Heart left ventricle (tissue), 16 donors: Measurements from ENCODE around the gene SOST. TPM values are rescaled to one million over a fixed set of nuclear protein-coding genes. Genes with fewer than 3 reads are reported as not detected.

Experiments used
- ATAC-seq, 4 donors: fragments of 200-7000 bp; cut with Tn5 transposase; one replicate each; pipeline ENCODE4 v1.9.1; 2020 to 2022; ENCODE audit warnings: moderate library complexity in 4 of 4, mild to moderate bottlenecking in 3 of 4, moderate number of reproducible peaks in 1 of 4
- DNase-seq, 5 donors: peaks; one replicate each; pipeline ENCODE4 v3.0.0-alpha.2; 2020
- H3K27ac ChIP-seq, 12 donors: fragments of 200-600 bp; sonication (generic) in 4 of 12; one replicate each; pipeline versions ENCODE4 v1.5.0 to v1.8.0; 2016 to 2022; ENCODE audit warnings: mild to moderate bottlenecking in 2 of 12
- H3K27me3 ChIP-seq, 9 donors: fragments of 200-600 bp; sonication (generic) in 2 of 9; one replicate each; pipeline versions ENCODE4 v1.5.1 to v1.8.0; 2016 to 2022; ENCODE audit warnings: mild to moderate bottlenecking in 3 of 9
- H3K36me3 ChIP-seq, 9 donors: fragments of 200-600 bp; sonication (generic) in 2 of 9; one replicate each; pipeline versions ENCODE4 v1.5.0 to v1.8.0; 2018 to 2022; ENCODE audit warnings: mild to moderate bottlenecking in 2 of 9
- H3K4me1 ChIP-seq, 12 donors: fragments of 200-600 bp; sonication (generic) in 4 of 12; one replicate each; pipeline versions ENCODE4 v1.5.0 to v1.8.0; 2016 to 2022; ENCODE audit warnings: mild to moderate bottlenecking in 3 of 12
- H3K4me3 ChIP-seq, 12 donors: fragments of 200-600 bp; sonication (generic) in 4 of 12; one replicate each; pipeline versions ENCODE4 v1.5.0 to v1.8.0; 2017 to 2022; ENCODE audit warnings: mild to moderate bottlenecking in 9 of 12, moderate library complexity in 4 of 12
- H3K9me3 ChIP-seq, 12 donors: fragments of 200-600 bp; sonication (generic) in 4 of 12; one replicate each; pipeline versions ENCODE4 v1.5.0 to v1.8.0; 2016 to 2022; ENCODE audit warnings: mild to moderate bottlenecking in 1 of 12
- POLR2A ChIP-seq, 2 donors: fragments of 450-650 bp; IDR thresholded peaks; one replicate each; pipeline ENCODE4 v1.6.1; 2017; ENCODE audit warnings: antibody characterized with exemption in 2 of 2, mild to moderate bottlenecking in 2 of 2, moderate library complexity in 2 of 2
- WGBS, 4 donors: extraction: QIAGEN DNeasy Blood & Tissue Kit in 2 of 4; methylation state at CpG; one replicate each; pipeline versions ENCODE4 v1.1.5 to v1.1.7; 2013 to 2018; 5-methylcytosine and 5-hydroxymethylcytosine counted together
- intact Hi-C, 10 donors: fragments of 100-400 bp; cut with DNase I; formaldehyde crosslinking; loops; one replicate each; pipeline versions ENCODE4 v1.11.1 to v1.14.2; 2022
- polyA plus RNA-seq, 2 donors: library from polyadenylated mRNA; stranded (reverse); fragments of 200-250 nt; gene quantifications; one replicate each; pipeline ENCODE4 v1.2.3, GENCODE V29; 2013
- total RNA-seq, 9 donors: library from RNA; depleted of rRNA in 2 of 9; stranded (reverse); fragments of >200 nt in 2 of 9; fragmentation: NEBNext Ultra II Directional in 3 of 9; extraction: Animal tissue kit (Norgen Biotek cat#: 25700) in 3 of 9; gene quantifications; one replicate each; pipeline versions ENCODE4 v1.1.0 to v1.2.4, GENCODE V29; 2016 to 2023
- TF ChIP-seq, protein P1 (sequence below), 12 donors: fragments of 200-600 bp; sonication (generic) in 4 of 12; IDR thresholded peaks; one replicate each; pipeline versions ENCODE4 v1.5.0 to v1.8.0; 2018 to 2022; ENCODE audit warnings: antibody characterized with exemption in 12 of 12, mild to moderate bottlenecking in 5 of 12
- donor health status: ischemic (EF 13 %, LVEDD 7.1; RV severe dilation, severe dysfunction).
- donor health status: healthy with polysubstance abuse.
- donor health status: DM: no; HTN: yes; CAD: no.
- donor health status: DM: no; HTN: no; CAD: no.
- donor health status: ischemic (EF 25% LVEDD 6.9; RV normal size, moderate dysfunction).
- donor health status: ischemic (EF 25% LVEDD 5.7; RV mildly dilated, moderate dysfunction).
- donor health status: healthy.
- donor health status: DM: yes; HTN: yes; CAD: no.
- donor health status: ischemic (EF 35%, LVEDD 5.7; RV mildly dilated, moderate dysfunction).
- donor health status: nonischemic (EF 11% LVEDD 7.7; RV severe dilation, severe dysfunction).
- donor health status: DM: yes; HTN: yes; CAD: no.
- donor health status: PGD.
- donor health status: ischemic (EF 29% LVEDD 5.4; RV normal size, mild dysfunction).
- donor health status: nonischemic (EF 23%, LVEDD 6.1; RV moderate dilation, normal function).

Gene SOST
- total and polyA plus RNA-seq, 11 donors = not detected

GRCh38 chr17:43719578-43719977 is 39.0 kb downstream of the SOST start:
- DNase-seq = no peak
- Histone ChIP-seq H3K9me3 (no peaks in the 10 kb centered on the region), H3K4me3 (no peak overlapping the region), H3K27me3 (peaks cover 0 to 2% (median 0%) of the 10 kb centered on the region in 9 donors), H3K36me3 (no peaks in the 10 kb centered on the region), H3K27ac (peak overlapping the region in 5 of 12 donors; percentile 92 to 98 (median 97)), H3K4me1 (peaks cover 0 to 21% (median 3%) of the 10 kb centered on the region in 12 donors)
- 71 to 89% (median 88%) methylated on average over 3 of the region's 3 CpGs for WGBS, 4 donors
- intact Hi-C loops = no loop called here
- no peak for ATAC-seq
- TF ChIP-seq, protein P1, sequence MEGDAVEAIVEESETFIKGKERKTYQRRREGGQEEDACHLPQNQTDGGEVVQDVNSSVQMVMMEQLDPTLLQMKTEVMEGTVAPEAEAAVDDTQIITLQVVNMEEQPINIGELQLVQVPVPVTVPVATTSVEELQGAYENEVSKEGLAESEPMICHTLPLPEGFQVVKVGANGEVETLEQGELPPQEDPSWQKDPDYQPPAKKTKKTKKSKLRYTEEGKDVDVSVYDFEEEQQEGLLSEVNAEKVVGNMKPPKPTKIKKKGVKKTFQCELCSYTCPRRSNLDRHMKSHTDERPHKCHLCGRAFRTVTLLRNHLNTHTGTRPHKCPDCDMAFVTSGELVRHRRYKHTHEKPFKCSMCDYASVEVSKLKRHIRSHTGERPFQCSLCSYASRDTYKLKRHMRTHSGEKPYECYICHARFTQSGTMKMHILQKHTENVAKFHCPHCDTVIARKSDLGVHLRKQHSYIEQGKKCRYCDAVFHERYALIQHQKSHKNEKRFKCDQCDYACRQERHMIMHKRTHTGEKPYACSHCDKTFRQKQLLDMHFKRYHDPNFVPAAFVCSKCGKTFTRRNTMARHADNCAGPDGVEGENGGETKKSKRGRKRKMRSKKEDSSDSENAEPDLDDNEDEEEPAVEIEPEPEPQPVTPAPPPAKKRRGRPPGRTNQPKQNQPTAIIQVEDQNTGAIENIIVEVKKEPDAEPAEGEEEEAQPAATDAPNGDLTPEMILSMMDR (IDR thresholded peaks at IDR 0.05) = no peak
- no peak for TF ChIP-seq POLR2A (IDR thresholded peaks at IDR 0.05)

GRCh38 chr17:43718544-43718943 is 40.0 kb downstream of the SOST start:
- Histone ChIP-seq H3K36me3 (no peaks in the 10 kb centered on the region), H3K4me3 (no peak overlapping the region), H3K4me1 (peaks cover 0 to 31% (median 7%) of the 10 kb centered on the region in 12 donors), H3K27me3 (peaks cover 0 to 3% (median 0%) of the 10 kb centered on the region in 9 donors), H3K27ac (no peak overlapping the region), H3K9me3 (no peaks in the 10 kb centered on the region)
- intact Hi-C loops = no loop called here
- 69 to 82% (median 76%) methylated on average over 5 of the region's 5 CpGs for WGBS, 4 donors
- no peak for TF ChIP-seq POLR2A (IDR thresholded peaks at IDR 0.05)
- TF ChIP-seq, protein P1 (IDR thresholded peaks at IDR 0.05) = no peak
- ATAC-seq = no peak
- no peak for DNase-seq

DNA sequence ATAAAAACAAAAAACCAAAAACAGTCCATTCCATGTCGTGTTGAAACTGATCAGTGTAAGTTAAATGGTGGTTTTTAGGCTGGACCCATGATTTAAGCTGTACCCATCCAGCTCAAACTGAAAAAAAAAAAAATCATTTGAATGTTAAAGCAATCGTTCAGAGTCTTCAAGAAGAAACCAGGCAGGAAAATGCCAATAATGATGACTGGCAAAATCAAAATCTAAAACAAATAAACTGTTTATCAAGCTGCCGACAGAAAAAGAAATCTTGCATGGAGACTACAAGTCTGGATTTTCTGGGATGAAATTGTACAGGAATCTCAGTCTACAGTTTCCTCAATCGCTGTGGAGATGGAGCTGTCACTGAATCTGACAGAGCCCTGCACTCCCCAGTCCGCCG is 40.7 kb downstream of the SOST start:
- Histone ChIP-seq H3K4me3 (no peak overlapping the region), H3K27me3 (peaks cover 0 to 3% (median 0%) of the 10 kb centered on the region in 9 donors), H3K27ac (no peak overlapping the region), H3K9me3 (no peaks in the 10 kb centered on the region), H3K4me1 (peaks cover 0 to 38% (median 14%) of the 10 kb centered on the region in 12 donors), H3K36me3 (no peaks in the 10 kb centered on the region)
- 67 to 76% (median 71%) methylated on average over 6 of the region's 6 CpGs for WGBS, 4 donors
- intact Hi-C loops = no loop called here
- no peak for TF ChIP-seq POLR2A (IDR thresholded peaks at IDR 0.05)
- DNase-seq = no peak
- no peak for ATAC-seq

GRCh38 chr17:43714465-43715149 is 44.0 kb downstream of the SOST start:
- no peaks in the 10 kb centered on the region for H3K9me3 ChIP-seq
- H3K27me3 ChIP-seq = peaks cover 0 to 3% (median 0%) of the 10 kb centered on the region in 9 donors
- intact Hi-C loops = loop anchor here in 1 of 10 donors (5.0 kb wide), 1 partner anchor 38 kb away; no protein-coding TSS in a partner anchor
- DNase-seq = no peak
- peaks cover 0 to 26% (median 12%) of the 10 kb centered on the region in 12 donors for H3K4me1 ChIP-seq
- ATAC-seq = peak in 2 of 4 donors; percentile 10 to 31
- peak overlapping the region in 2 of 12 donors; percentile 52 to 57 for H3K4me3 ChIP-seq
- peak overlapping the region in 3 of 12 donors; percentile 27 to 76 (median 60) for H3K27ac ChIP-seq
- TF ChIP-seq POLR2A (IDR thresholded peaks at IDR 0.05) = no peak
- TF ChIP-seq, protein P1 (IDR thresholded peaks at IDR 0.05) = no peak
- H3K36me3 ChIP-seq = no peaks in the 10 kb centered on the region
- 62 to 73% (median 67%) methylated on average over 4 of the region's 4 CpGs for WGBS, 4 donors
